Thyroid gland (tissue), 4 donors: Measurements from ENCODE around the gene PLBD1.

Experiments used
- POLR2A ChIP-seq, 2 donors: fragments of 450-650 bp; IDR thresholded peaks; one replicate each; pipeline ENCODE4 v1.6.1; 2017; ENCODE audit warnings: antibody characterized with exemption in 2 of 2, mild to moderate bottlenecking in 2 of 2, moderate library complexity in 1 of 2
- TF ChIP-seq, protein P1 (sequence below), 6 experiments: fragments of 200-600 bp in 3 of 6; fragments of 450-650 bp in 3 of 6; sonication (generic) in 3 of 6; IDR thresholded peaks; one replicate each; pipeline ENCODE4 v1.5.1; 2016 to 2019; ENCODE audit warnings: antibody characterized with exemption in 6 of 6, mild to moderate bottlenecking in 2 of 6, inconsistent platforms in 1 of 6, moderate library complexity in 1 of 6

DNA sequence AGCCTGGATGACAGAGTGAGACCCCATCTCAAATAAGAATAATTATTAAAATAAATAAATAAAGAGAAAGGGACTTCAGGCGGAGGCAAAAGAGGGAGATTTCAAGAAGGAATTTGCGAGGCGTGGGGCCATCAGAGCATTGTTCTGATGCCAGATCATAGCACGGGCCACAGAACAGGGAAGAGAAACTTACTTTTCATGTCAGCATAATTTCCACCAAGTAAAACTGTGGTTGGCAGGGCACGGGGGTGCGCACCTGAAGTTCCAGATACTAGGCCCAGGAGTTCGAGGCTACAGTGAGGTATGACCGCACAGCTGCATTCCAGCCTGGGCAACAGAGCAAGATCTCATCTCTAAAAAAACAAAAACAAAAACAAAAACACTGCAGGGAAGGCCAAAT, 11.0 kb upstream of the PLBD1 start:
- TF ChIP-seq, protein P1, sequence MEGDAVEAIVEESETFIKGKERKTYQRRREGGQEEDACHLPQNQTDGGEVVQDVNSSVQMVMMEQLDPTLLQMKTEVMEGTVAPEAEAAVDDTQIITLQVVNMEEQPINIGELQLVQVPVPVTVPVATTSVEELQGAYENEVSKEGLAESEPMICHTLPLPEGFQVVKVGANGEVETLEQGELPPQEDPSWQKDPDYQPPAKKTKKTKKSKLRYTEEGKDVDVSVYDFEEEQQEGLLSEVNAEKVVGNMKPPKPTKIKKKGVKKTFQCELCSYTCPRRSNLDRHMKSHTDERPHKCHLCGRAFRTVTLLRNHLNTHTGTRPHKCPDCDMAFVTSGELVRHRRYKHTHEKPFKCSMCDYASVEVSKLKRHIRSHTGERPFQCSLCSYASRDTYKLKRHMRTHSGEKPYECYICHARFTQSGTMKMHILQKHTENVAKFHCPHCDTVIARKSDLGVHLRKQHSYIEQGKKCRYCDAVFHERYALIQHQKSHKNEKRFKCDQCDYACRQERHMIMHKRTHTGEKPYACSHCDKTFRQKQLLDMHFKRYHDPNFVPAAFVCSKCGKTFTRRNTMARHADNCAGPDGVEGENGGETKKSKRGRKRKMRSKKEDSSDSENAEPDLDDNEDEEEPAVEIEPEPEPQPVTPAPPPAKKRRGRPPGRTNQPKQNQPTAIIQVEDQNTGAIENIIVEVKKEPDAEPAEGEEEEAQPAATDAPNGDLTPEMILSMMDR (IDR thresholded peaks at IDR 0.05) = no peak
- TF ChIP-seq POLR2A (IDR thresholded peaks at IDR 0.05) = no peak
